ENCODE data around the gene COL4A3.

Gene COL4A3

DNA sequence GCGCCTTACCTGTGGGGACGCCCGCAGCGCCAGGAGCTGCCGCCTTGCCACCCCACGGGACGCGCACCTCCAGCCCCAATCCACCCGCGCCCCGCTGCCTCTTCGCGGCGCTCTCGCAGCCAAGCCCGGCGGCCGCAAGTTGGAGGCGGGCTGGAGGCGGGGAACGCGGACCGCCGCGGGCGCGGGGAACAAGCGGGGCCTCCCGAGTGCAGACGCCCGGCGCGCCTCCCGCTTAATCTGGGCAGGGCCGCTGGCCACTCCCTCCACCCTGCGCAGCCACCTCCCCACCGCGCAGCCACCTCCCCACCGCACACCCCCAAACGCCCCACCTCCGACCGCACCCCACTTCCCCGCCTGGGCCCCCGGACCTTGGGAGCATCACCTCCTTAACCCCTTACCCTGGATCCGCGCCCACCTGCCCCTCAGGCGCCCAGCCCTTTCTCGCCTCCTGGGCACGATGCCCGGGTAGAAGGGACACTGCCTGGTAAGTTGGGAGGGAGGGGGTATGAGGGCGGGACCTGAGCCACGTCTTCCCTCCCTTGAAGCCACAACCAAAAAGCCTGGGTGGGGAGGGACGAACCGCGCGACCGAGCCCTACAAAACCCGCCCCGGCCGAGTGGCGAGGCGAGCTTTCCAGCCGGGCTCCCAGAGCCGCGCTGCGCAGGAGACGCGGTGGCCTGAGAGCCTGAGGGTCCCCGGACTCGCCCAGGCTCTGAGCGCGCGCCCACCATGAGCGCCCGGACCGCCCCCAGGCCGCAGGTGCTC, at the start of gene COL4A3, which contains the start of gene COL4A4:
TSS of gene COL4A3 (plus strand) at position 627 of the 765 bp plus-strand sequence. CDS start at position 730, 103 bp downstream.
TSS of gene COL4A4 (minus strand) at position 208 of the 765 bp plus-strand sequence. CDS start 16,722 bp downstream, outside the sequence.
- peak; percentile 36 for DNase-seq (ENCODE audit: low read depth)
- H3K4me3 ChIP-seq (ENCODE audit: low read length) = peak within 1 kb of the TSS; percentile 35

DNA sequence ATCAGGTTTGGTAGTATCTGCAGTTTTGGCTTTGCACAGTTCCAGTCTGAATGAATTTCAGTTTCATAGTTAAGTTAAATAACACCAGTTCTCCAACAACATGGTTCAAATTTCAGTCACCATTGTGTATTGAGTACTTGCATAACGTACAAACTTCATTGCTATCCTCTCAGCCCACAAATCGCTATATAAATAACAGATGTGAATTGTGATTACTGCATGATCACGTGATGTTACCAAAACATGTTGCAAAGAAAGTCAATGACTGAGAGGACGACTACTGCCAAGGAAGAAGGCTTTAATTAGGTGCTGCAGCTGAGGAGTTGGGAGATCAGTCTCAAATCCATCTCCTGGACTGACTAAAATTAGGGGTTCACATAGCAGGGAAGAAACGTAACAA, 48.7 kb upstream of the COL4A3 start:
- TF ChIP-seq, protein P1, sequence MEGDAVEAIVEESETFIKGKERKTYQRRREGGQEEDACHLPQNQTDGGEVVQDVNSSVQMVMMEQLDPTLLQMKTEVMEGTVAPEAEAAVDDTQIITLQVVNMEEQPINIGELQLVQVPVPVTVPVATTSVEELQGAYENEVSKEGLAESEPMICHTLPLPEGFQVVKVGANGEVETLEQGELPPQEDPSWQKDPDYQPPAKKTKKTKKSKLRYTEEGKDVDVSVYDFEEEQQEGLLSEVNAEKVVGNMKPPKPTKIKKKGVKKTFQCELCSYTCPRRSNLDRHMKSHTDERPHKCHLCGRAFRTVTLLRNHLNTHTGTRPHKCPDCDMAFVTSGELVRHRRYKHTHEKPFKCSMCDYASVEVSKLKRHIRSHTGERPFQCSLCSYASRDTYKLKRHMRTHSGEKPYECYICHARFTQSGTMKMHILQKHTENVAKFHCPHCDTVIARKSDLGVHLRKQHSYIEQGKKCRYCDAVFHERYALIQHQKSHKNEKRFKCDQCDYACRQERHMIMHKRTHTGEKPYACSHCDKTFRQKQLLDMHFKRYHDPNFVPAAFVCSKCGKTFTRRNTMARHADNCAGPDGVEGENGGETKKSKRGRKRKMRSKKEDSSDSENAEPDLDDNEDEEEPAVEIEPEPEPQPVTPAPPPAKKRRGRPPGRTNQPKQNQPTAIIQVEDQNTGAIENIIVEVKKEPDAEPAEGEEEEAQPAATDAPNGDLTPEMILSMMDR (IDR thresholded peaks at IDR 0.05; ENCODE audit: insufficient read depth, low read depth, low read length, missing control alignments) = no peak
- DNase-seq (ENCODE audit: low read depth) = no peak
- no peak overlapping the region for H3K4me3 ChIP-seq (ENCODE audit: low read length)

More for the DNA sequence above, at the start of gene COL4A3, which contains the start of gene COL4A4:
- TF ChIP-seq, protein P1 (IDR thresholded peaks at IDR 0.05; ENCODE audit: insufficient read depth, low read depth, low read length, missing control alignments) = no peak

DNA sequence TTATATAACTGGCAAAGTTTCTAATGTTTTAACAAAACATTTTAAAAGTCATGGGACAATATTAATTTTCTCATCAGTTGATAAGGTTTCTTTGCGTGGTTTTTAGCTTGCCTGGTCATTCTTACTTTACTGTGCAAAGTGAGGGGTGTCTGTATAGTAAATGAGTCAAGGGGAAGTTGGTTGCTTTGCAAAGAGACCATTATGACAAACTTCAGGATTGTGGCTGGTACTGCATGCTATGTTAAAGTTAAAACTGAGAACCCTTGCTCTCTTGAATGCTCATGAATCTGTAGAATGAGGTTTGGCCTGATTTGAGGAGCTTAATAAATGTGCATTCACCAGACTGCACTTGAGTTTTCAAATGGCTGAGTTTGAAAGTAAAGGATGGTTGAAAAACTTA, 47.4 kb upstream of the COL4A3 start:
- TF ChIP-seq, protein P1 (IDR thresholded peaks at IDR 0.05; ENCODE audit: insufficient read depth, low read depth, low read length, missing control alignments) = no peak
- no peak overlapping the region for H3K4me3 ChIP-seq (ENCODE audit: low read length)
- DNase-seq (ENCODE audit: low read depth) = no peak

DNA sequence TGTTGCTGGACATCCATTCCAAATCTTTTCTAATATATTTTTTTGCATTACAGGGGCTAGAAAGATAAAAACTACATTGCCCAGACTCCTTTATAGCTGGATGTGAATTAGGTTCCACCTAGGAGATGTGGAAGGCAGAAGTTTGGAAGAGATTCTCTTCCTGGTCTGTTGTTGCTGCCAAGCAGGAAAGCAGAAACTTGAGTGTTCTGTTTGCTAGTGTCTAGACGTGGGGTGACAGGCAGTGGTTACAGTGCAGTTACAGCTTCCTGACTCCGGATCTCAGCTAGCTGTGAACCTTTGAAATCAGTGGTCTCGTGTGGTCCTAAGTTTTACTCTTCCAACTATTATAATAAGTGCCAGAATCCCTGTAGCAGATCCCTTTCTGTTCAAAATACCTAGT, 46.6 kb upstream of the COL4A3 start:
- TF ChIP-seq, protein P1 (IDR thresholded peaks at IDR 0.05; ENCODE audit: insufficient read depth, low read depth, low read length, missing control alignments) = no peak
- no peak for DNase-seq (ENCODE audit: low read depth)
- H3K4me3 ChIP-seq (ENCODE audit: low read length) = no peak overlapping the region

DNA sequence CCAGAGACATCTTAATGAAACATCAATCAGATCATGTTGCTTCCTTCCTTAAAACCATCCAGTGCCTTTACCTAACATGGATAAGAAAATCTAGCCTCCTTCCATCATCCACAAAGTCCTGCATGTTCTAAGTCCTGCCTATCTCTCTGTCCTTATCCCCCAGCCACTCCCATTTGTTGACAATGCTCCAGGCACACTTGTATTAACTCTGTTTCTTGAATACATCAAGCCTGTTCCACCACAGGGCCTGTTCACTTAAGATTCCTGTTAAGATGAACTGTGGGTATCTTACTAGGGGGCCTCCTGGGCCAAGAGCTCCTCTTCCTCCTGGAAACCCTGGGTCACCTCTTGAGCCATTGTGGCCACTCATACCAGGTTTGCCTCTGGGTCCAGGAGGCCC, 46.1 kb upstream of the COL4A3 start:
- H3K4me3 ChIP-seq (ENCODE audit: low read length) = no peak overlapping the region
- TF ChIP-seq, protein P1 (IDR thresholded peaks at IDR 0.05; ENCODE audit: insufficient read depth, low read depth, low read length, missing control alignments) = no peak
- DNase-seq (ENCODE audit: low read depth) = no peak

DNA sequence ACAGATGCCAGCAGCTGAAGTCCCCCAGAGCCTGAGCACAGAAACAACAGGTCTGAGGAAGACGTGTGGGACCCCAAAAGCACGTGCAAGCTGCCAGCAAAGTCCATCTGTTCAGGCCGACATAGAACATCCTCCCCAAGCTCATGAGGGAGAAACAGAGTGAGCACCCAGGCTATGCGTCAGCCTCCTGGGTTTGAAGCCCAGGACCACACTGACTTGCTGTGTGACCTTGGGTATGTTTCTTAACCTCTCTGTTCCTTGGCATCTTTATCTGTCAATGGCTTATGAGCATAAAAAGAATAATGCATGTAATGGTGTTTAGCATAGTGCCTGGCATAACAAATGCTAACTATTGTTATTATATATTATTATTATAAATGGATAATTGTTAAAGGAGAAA, 40.7 kb upstream of the COL4A3 start:
- no peak overlapping the region for H3K4me3 ChIP-seq (ENCODE audit: low read length)
- TF ChIP-seq, protein P1 (IDR thresholded peaks at IDR 0.05; ENCODE audit: insufficient read depth, low read depth, low read length, missing control alignments) = no peak
- DNase-seq (ENCODE audit: low read depth) = no peak

DNA sequence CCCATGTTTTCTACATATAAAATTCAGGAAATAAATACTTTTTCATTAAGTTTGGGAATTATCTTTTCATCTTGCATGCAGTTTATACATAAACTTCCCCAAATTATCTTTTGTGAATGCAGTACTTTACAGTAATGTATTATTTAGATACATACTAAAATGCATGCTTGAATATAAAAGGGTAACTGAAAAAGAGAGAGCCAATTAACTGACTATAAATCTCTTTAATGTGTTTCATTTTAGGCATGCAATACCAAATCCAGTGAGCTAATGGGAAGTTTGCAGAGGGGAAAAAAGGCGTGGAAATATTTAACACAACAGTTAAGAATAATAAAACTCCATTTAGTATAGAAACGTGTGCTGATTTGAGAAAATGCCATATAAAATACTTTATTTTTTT, 39.6 kb upstream of the COL4A3 start:
- no peak for DNase-seq (ENCODE audit: low read depth)
- no peak overlapping the region for H3K4me3 ChIP-seq (ENCODE audit: low read length)
- TF ChIP-seq, protein P1 (IDR thresholded peaks at IDR 0.05; ENCODE audit: insufficient read depth, low read depth, low read length, missing control alignments) = no peak
